Endothelial cell of umbilical vein (primary cell): ENCODE measurements around the gene ZNF425. TPM values are rescaled to one million over a fixed set of nuclear protein-coding genes. Genes with fewer than 3 reads are reported as not detected.

Experiments
- BruUV-seq: library from RNA; stranded (reverse); fragments of 400-500 nt; replicated peaks from 2 replicates; lab custom pipeline; 2021; lab: Mats Ljungman, UMichigan
- CTCF ChIA-PET: fragments of 300-600, 350-600 bp; sonication (Branson Sonifier 250); formaldehyde crosslinking; loops from one replicate; lab custom pipeline; 2021; ENCODE audit warnings: antibody characterized with exemption, inconsistent platforms; lab: Charles Lee
- POLR2A ChIA-PET: fragments of 300-600, 350-600 bp; sonication (Branson Sonifier 250); formaldehyde crosslinking; loops from one replicate; lab custom pipeline; 2021; ENCODE audit warnings: antibody characterized with exemption, inconsistent platforms; lab: Charles Lee
- DNase-seq: peaks from one replicate; pipeline ENCODE4 v3.0.0-alpha.2; 2011; ENCODE audit warnings: low read depth, low spot score
- FAIRE-seq: peaks from 2 replicates; lab custom pipeline; 2011; peaks lifted over from hg19 to GRCh38; lab: Jason Lieb, UNC
- H2AFZ ChIP-seq: 2 replicates; pipeline ENCODE4 v1.6.0; 2012; ENCODE audit warnings: low read depth, low read length, control low read depth, inconsistent platforms
- H3K27ac ChIP-seq: 2 replicates; pipeline ENCODE4 v1.5.1; 2011; ENCODE audit warnings: low read depth, mild to moderate bottlenecking, control low read depth, low read length, moderate library complexity; ENCODE audit not compliant: insufficient read depth
- H3K27me3 ChIP-seq, 2 experiments: 2 replicates each; pipeline versions ENCODE4 v1.6.0 to v1.6.1; 2011; ENCODE audit warnings: low read length in 2 of 2, mixed read lengths in 1 of 2; ENCODE audit not compliant: control insufficient read depth in 2 of 2, insufficient read depth in 2 of 2
- H3K36me3 ChIP-seq, 2 experiments: 2 replicates in 1 of 2; 3 replicates in 1 of 2; pipeline ENCODE4 v1.5.1; 2011; ENCODE audit warnings: low read length in 2 of 2, mild to moderate bottlenecking in 1 of 2, moderate library complexity in 1 of 2; ENCODE audit not compliant: control insufficient read depth in 2 of 2, insufficient read depth in 2 of 2; ENCODE audit errors: extremely low read depth in 1 of 2
- H3K4me1 ChIP-seq: 3 replicates; pipeline ENCODE4 v1.5.1; 2011; ENCODE audit warnings: mild to moderate bottlenecking, low read length; ENCODE audit not compliant: control insufficient read depth, insufficient read depth; ENCODE audit errors: extremely low read depth
- H3K4me2 ChIP-seq: 2 replicates; pipeline ENCODE4 v1.6.1; 2011; ENCODE audit warnings: low read length, control low read depth, mixed read lengths; ENCODE audit not compliant: insufficient read depth
- H3K4me3 ChIP-seq, 3 experiments: fragments of 200-600 bp in 1 of 3; sonication (generic), shearing (Covaris generic) in 1 of 3; replicated peaks in 1 of 3; 2 replicates each; pipeline ENCODE4 v1.5.1; 2011 to 2016; ENCODE audit warnings: control low read depth in 3 of 3, low read length in 3 of 3, mild to moderate bottlenecking in 2 of 3, inconsistent platforms in 1 of 3, low read depth in 1 of 3, moderate library complexity in 1 of 3; ENCODE audit not compliant: insufficient read depth in 1 of 3
- H3K79me2 ChIP-seq: 2 replicates; pipeline ENCODE4 v1.6.0; 2012; ENCODE audit warnings: low read length, inconsistent platforms; ENCODE audit not compliant: control insufficient read depth, insufficient read depth
- H3K9ac ChIP-seq: replicated peaks from 2 replicates; pipeline ENCODE3; 2011; ENCODE audit warnings: low read length, control low read depth; ENCODE audit not compliant: insufficient read depth; ENCODE audit errors: extremely low read depth
- H3K9me1 ChIP-seq: replicated peaks from 3 replicates; pipeline ENCODE4 v1.6.0; 2011; ENCODE audit warnings: mild to moderate bottlenecking, low read length; ENCODE audit not compliant: control insufficient read depth, insufficient read depth; ENCODE audit errors: extremely low read depth
- H3K9me3 ChIP-seq: replicated peaks from 2 replicates; pipeline ENCODE4 v1.5.1; 2012; ENCODE audit warnings: low read length, inconsistent platforms; ENCODE audit not compliant: control insufficient read depth, insufficient read depth
- H4K20me1 ChIP-seq: replicated peaks from 2 replicates; pipeline ENCODE3; 2011; ENCODE audit warnings: mild to moderate bottlenecking, low read length; ENCODE audit not compliant: control insufficient read depth, insufficient read depth; ENCODE audit errors: extremely low read depth
- EZH2 ChIP-seq: IDR thresholded peaks from 2 replicates; pipeline ENCODE4 v1.6.1; 2012; ENCODE audit warnings: borderline replicate concordance, low read depth, mild to moderate bottlenecking, moderate library complexity, low read length, inconsistent platforms; ENCODE audit not compliant: severe bottlenecking
- FOS ChIP-seq: IDR thresholded peaks from 2 replicates; pipeline ENCODE4 v1.6.1; 2011; ENCODE audit warnings: mild to moderate bottlenecking, low read length, moderate library complexity, borderline replicate concordance; ENCODE audit not compliant: insufficient read depth
- GATA2 ChIP-seq: IDR thresholded peaks from 2 replicates; pipeline ENCODE4 v1.7.0; 2011; ENCODE audit warnings: low read depth, mild to moderate bottlenecking, moderate library complexity, mixed read lengths, low read length; ENCODE audit not compliant: insufficient read length, insufficient read depth
- JUN ChIP-seq: IDR thresholded peaks from 2 replicates; pipeline ENCODE4 v1.6.1; 2011; ENCODE audit warnings: borderline replicate concordance, low read depth; ENCODE audit not compliant: insufficient read length, insufficient read depth
- MYC ChIP-seq: IDR thresholded peaks from one replicate; pipeline ENCODE4 v1.6.1; 2011; ENCODE audit warnings: mild to moderate bottlenecking, low read depth, low read length
- POLR2A ChIP-seq: IDR thresholded peaks from 2 replicates; pipeline ENCODE4 v1.6.1; 2012; ENCODE audit warnings: low read depth, mild to moderate bottlenecking, control low read depth, low read length
- POLR2AphosphoS5 ChIP-seq: IDR thresholded peaks from 2 replicates; pipeline ENCODE4 v1.6.1; 2012; ENCODE audit warnings: low read depth, mild to moderate bottlenecking, control low read depth, low read length, moderate library complexity; ENCODE audit not compliant: insufficient read depth
- dilution Hi-C: fragments of 300-500 bp; cut with MboI; formaldehyde crosslinking; loops from one replicate; pipeline ENCODE4 v1.15.0; 2019; ENCODE audit warnings: low sequenced_read_pairs; ENCODE audit not compliant: extremely low pct_ligation_motif_present
- intact Hi-C: fragments of 100-400 bp; cut with micrococcal nuclease; formaldehyde crosslinking; loops from one replicate; pipeline ENCODE4 v1.10.0; 2022
- polyA plus RNA-seq, 4 experiments: library from polyadenylated mRNA; depleted of rRNA in 3 of 4; stranded (reverse) in 3 of 4; unstranded in 1 of 4; fragments of >200 nt; gene quantifications; 2 replicates each; pipeline versions ENCODE4 v1.2.1 to v1.2.3, GENCODE V29; 2011 to 2012; ENCODE audit warnings: missing spikeins in 1 of 4
- total RNA-seq: library from RNA; stranded (reverse); gene quantifications from 2 replicates; pipeline ENCODE4 v1.2.3, GENCODE V29; 2021
- TF ChIP-seq, protein P1 (sequence below): IDR thresholded peaks from 2 replicates; pipeline ENCODE4 v1.6.1; 2011; ENCODE audit not compliant: insufficient read depth, insufficient read length
- TF ChIP-seq, protein P2 (sequence below), 2 donors: IDR thresholded peaks; 1 replicate in 1 of 2; 2 replicates in 1 of 2; pipeline ENCODE4 v1.5.1; 2011; ENCODE audit warnings: low read length in 2 of 2, mild to moderate bottlenecking in 2 of 2, moderate library complexity in 2 of 2, control low read depth in 1 of 2, inconsistent platforms in 1 of 2, low read depth in 1 of 2; ENCODE audit not compliant: insufficient read depth in 1 of 2; ENCODE audit errors: extremely low read depth in 1 of 2

The ZNF425 gene
- total and polyA plus RNA-seq, 2 donors (not counting 3 experiments of a cell fraction or from before 2014, with no cell fraction given) = 0.68 to 0.93 TPM

DNA sequence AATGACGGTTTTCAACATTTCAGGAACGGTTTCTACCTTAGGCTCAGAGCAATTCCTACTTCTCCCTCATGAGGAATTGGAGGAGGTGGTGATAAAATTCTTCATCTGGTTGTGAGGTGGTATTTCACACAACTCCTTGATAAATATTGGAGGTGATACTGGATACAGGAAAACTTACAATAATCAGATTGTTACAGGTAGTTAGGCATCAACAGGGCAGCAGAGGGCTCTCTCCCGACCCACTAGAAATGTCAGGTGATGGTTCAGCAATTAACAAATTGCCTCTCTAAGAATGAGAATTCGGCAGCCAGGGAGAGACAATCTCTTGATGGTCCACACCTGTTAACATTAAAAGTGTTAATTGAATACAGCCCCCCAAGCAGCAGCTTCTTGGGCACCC, 58.3 kb downstream of the ZNF425 start:
- Histone ChIP-seq H4K20me1 (no peaks in the 10 kb centered on the region), H3K9ac (no peak overlapping the region), H3K27ac (no peak overlapping the region), H2AFZ (no peak overlapping the region), H3K4me1 (peaks cover 2% of the 10 kb centered on the region), H3K4me3 (no peak overlapping the region), H3K27me3 (no peaks in the 10 kb centered on the region), H3K9me3 (no peaks in the 10 kb centered on the region), H3K9me1 (no peaks in the 10 kb centered on the region), H3K79me2 (no peaks in the 10 kb centered on the region), H3K36me3 (peaks cover 9 to 21% of the 10 kb centered on the region in 2 experiments), H3K4me2 (no peak overlapping the region)
- FAIRE-seq = no peak
- ChIA-PET POLR2A (no interaction called here), CTCF (interaction anchor here (5.2 kb wide), 1 partner anchor 62 kb away, joined by 146 read pairs; no protein-coding TSS in a partner anchor)
- intact Hi-C loops = no loop called here
- no peak for DNase-seq
- TF ChIP-seq POLR2AphosphoS5 = no peak
- no peak for TF ChIP-seq EZH2
- TF ChIP-seq, protein P1, sequence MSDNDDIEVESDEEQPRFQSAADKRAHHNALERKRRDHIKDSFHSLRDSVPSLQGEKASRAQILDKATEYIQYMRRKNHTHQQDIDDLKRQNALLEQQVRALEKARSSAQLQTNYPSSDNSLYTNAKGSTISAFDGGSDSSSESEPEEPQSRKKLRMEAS = no peak
- no peak for TF ChIP-seq FOS
- TF ChIP-seq POLR2A = no peak
- TF ChIP-seq JUN = no peak
- TF ChIP-seq, protein P2, sequence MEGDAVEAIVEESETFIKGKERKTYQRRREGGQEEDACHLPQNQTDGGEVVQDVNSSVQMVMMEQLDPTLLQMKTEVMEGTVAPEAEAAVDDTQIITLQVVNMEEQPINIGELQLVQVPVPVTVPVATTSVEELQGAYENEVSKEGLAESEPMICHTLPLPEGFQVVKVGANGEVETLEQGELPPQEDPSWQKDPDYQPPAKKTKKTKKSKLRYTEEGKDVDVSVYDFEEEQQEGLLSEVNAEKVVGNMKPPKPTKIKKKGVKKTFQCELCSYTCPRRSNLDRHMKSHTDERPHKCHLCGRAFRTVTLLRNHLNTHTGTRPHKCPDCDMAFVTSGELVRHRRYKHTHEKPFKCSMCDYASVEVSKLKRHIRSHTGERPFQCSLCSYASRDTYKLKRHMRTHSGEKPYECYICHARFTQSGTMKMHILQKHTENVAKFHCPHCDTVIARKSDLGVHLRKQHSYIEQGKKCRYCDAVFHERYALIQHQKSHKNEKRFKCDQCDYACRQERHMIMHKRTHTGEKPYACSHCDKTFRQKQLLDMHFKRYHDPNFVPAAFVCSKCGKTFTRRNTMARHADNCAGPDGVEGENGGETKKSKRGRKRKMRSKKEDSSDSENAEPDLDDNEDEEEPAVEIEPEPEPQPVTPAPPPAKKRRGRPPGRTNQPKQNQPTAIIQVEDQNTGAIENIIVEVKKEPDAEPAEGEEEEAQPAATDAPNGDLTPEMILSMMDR (IDR thresholded peaks at IDR 0.05; ENCODE audit: extremely low read depth in 1 of 2, insufficient read depth in 1 of 2, low read depth in 1 of 2, low read length in 2 of 2) = no peak
- TF ChIP-seq GATA2 = no peak
- TF ChIP-seq MYC = no peak
- no TSS peak for BruUV-seq
- dilution Hi-C loops = no loop called here
